ENCODE data around the gene CASP10. TPM values are rescaled to one million over a fixed set of nuclear protein-coding genes. Genes with fewer than 3 reads are reported as not detected.

Gene CASP10
- total and polyA plus RNA-seq, 9 of the 15 experiments (the other 6 are each of a cell fraction or from before 2014, with no cell fraction given), result 7.1 to 20.4 (median 10.8) TPM

GRCh38 chr2:201220102-201220570 is 37.2 kb downstream of the CASP10 start (continued):
- TF ChIP-seq CUX1 (CRISPR knock-in tag; IDR thresholded peaks at IDR 0.05), result no peak
- TF ChIP-seq HMGXB4 (CRISPR knock-in tag; IDR thresholded peaks at IDR 0.05), result no peak
- TF ChIP-seq ASH1L (IDR thresholded peaks at IDR 0.05; ENCODE audit: borderline replicate concordance, low read depth, partially characterized antibody), result no peak
- TF ChIP-seq HDAC8 (tag; IDR thresholded peaks at IDR 0.05), result no peak
- TF ChIP-seq TAF9B (IDR thresholded peaks at IDR 0.05; ENCODE audit: partially characterized antibody), result no peak
- TF ChIP-seq BRF1 (IDR thresholded peaks at IDR 0.05; ENCODE audit: borderline replicate concordance, extremely low read depth, insufficient read length), result no peak
- no peak for TF ChIP-seq MECOM (CRISPR knock-in tag; IDR thresholded peaks at IDR 0.05)
- TF ChIP-seq CCAR2 (IDR thresholded peaks at IDR 0.05; ENCODE audit: low read depth, low read length), result no peak
- peak; percentile 76 for TF ChIP-seq SMARCA4 (IDR thresholded peaks at IDR 0.05)
- TF ChIP-seq HDAC1 (IDR thresholded peaks at IDR 0.05), result peak in 1 of 2 experiments; percentile 50; a peak in 1 of 4 replicates
- no peak for TF ChIP-seq SETDB1 (IDR thresholded peaks at IDR 0.05; ENCODE audit: low read length)
- TF ChIP-seq ZNF778 (CRISPR knock-in tag; IDR thresholded peaks at IDR 0.05), result no peak
- no peak for TF ChIP-seq HES1 (IDR thresholded peaks at IDR 0.05; ENCODE audit: low read depth)
- no peak for TF ChIP-seq ZNF592 (IDR thresholded peaks at IDR 0.05)
- TF ChIP-seq MAZ (CRISPR knock-in tag; conservative IDR thresholded peaks at IDR 0.05 in 1 of 2, IDR thresholded peaks at IDR 0.05 in 1 of 2), result no peak; a peak in 1 of 4 replicates
- TF ChIP-seq HDAC2 (IDR thresholded peaks at IDR 0.05), result peak; percentile 78
- TF ChIP-seq CTBP1 (IDR thresholded peaks at IDR 0.05; ENCODE audit: borderline replicate concordance), result peak; percentile 62; the same call in 1 of the 2 replicates
- TF ChIP-seq BHLHE40 (IDR thresholded peaks at IDR 0.05; ENCODE audit: low read length), result no peak

All from K562 (cell line).